Esophagus muscularis mucosa (tissue), 4 donors: Measurements from ENCODE around the gene GLI3. TPM values are rescaled to one million over a fixed set of nuclear protein-coding genes. Genes with fewer than 3 reads are reported as not detected.
A peak's percentile ranks its signal among the peaks of the same experiment; 100 is the strongest.

Experiments
- DNase-seq: peaks from one replicate; pipeline ENCODE4 v3.0.0-alpha.2; 2017; ENCODE audit errors: extremely low spot score
- H3K27ac ChIP-seq, 4 donors: fragments of 200-600 bp; sonication (generic); replicated peaks in 1 of 4; 1 replicate in 3 of 4; 2 replicates in 1 of 4; pipeline ENCODE4 v1.5.1; 2016 to 2019; ENCODE audit warnings: mild to moderate bottlenecking in 1 of 4
- H3K27me3 ChIP-seq, 4 donors: fragments of 200-600 bp; sonication (generic); one replicate each; pipeline versions ENCODE4 v1.5.1 to v1.6.0; 2016 to 2019
- H3K36me3 ChIP-seq, 4 donors: fragments of 200-600 bp; sonication (generic); one replicate each; pipeline ENCODE4 v1.5.1; 2016 to 2019
- H3K4me1 ChIP-seq, 4 donors: fragments of 200-600 bp; sonication (generic); one replicate each; pipeline ENCODE4 v1.5.1; 2016 to 2019
- H3K4me3 ChIP-seq, 4 donors: fragments of 200-600 bp; sonication (generic); 1 replicate in 2 of 4; 2 replicates in 2 of 4; pipeline ENCODE4 v1.5.1; 2016 to 2019; ENCODE audit warnings: mild to moderate bottlenecking in 4 of 4, moderate library complexity in 1 of 4
- H3K9me3 ChIP-seq, 4 donors: fragments of 200-600 bp; sonication (generic); 1 replicate in 3 of 4; 2 replicates in 1 of 4; pipeline ENCODE4 v1.5.1; 2016 to 2019
- EP300 ChIP-seq: sonication (generic); formaldehyde crosslinking; IDR thresholded peaks from one replicate; pipeline ENCODE4 v1.6.1; 2017; ENCODE audit warnings: antibody characterized with exemption
- POLR2A ChIP-seq: fragments of 450-650 bp; IDR thresholded peaks from one replicate; pipeline ENCODE4 v1.6.1; 2017; ENCODE audit warnings: antibody characterized with exemption, moderate library complexity, mild to moderate bottlenecking, low read depth
- POLR2AphosphoS5 ChIP-seq, 2 donors: sonication (generic); formaldehyde crosslinking; IDR thresholded peaks; one replicate each; pipeline ENCODE4 v1.6.1; 2017; ENCODE audit warnings: antibody characterized with exemption in 2 of 2
- WGBS: methylation state at CpG from one replicate; pipeline ENCODE4 v1.1.5; 2018; 5-methylcytosine and 5-hydroxymethylcytosine counted together
- intact Hi-C: fragments of 100-400 bp; cut with DNase I; formaldehyde crosslinking; loops from one replicate; pipeline ENCODE4 v1.15.1; 2023
- total RNA-seq, 4 donors: library from RNA; depleted of rRNA; stranded (reverse); fragments of >200 nt; gene quantifications; one replicate each; pipeline versions ENCODE4 v1.1.0 to v1.2.1, GENCODE V29; 2016
- TF ChIP-seq, protein P1 (sequence below), 3 experiments: fragments of 200-600 bp in 2 of 3; fragments of 450-650 bp in 1 of 3; sonication (generic) in 2 of 3; IDR thresholded peaks; one replicate each; pipeline ENCODE4 v1.5.1; 2017 to 2019; ENCODE audit warnings: antibody characterized with exemption in 3 of 3, mild to moderate bottlenecking in 2 of 3, moderate library complexity in 1 of 3

GLI3 gene
- total RNA-seq, 4 donors from 2014 or later = 11.7 to 17.8 (median 13.3) TPM

- TF ChIP-seq POLR2A (no peak), EP300 (peak; percentile 25), POLR2AphosphoS5 (IDR thresholded peaks at IDR 0.05) (no peak)
- TF ChIP-seq, protein P1, sequence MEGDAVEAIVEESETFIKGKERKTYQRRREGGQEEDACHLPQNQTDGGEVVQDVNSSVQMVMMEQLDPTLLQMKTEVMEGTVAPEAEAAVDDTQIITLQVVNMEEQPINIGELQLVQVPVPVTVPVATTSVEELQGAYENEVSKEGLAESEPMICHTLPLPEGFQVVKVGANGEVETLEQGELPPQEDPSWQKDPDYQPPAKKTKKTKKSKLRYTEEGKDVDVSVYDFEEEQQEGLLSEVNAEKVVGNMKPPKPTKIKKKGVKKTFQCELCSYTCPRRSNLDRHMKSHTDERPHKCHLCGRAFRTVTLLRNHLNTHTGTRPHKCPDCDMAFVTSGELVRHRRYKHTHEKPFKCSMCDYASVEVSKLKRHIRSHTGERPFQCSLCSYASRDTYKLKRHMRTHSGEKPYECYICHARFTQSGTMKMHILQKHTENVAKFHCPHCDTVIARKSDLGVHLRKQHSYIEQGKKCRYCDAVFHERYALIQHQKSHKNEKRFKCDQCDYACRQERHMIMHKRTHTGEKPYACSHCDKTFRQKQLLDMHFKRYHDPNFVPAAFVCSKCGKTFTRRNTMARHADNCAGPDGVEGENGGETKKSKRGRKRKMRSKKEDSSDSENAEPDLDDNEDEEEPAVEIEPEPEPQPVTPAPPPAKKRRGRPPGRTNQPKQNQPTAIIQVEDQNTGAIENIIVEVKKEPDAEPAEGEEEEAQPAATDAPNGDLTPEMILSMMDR (IDR thresholded peaks at IDR 0.05) = no peak
- H3K36me3 ChIP-seq = no peaks in the 10 kb centered on the region
- H3K4me3 ChIP-seq = no peak overlapping the region
- H3K4me1 ChIP-seq = peaks cover 0 to 11% (median 3%) of the 10 kb centered on the region in 4 donors
- intact Hi-C loops = no loop called here
- no peaks in the 10 kb centered on the region for H3K9me3 ChIP-seq
- DNase-seq = no peak
- 54% methylated on average over 7 of the region's 7 CpGs for WGBS
- no peak overlapping the region for H3K27ac ChIP-seq
- no peaks in the 10 kb centered on the region for H3K27me3 ChIP-seq
These were observed 26.0 kb upstream of the GLI3 start for GRCh38 chr7:42262964-42263363.

DNA sequence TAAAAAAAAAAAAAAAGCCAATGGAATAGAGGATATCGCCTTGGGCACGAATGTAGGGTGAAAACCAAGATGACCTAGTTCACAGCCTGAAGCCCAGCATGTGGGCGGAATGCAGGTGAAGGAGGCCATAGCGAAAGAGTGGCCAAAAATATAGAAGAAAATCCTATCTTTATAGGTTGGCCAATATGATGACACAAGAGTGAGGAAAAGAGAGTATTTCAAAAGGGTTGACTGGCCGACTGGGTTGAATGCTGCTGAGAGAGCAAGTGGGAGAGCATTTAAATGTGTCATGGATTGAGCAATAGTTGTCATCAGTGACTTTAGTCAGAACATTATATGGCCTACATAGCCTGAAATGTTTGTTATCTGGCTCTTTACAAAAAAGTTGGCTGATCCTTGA lies 17.2 kb upstream of the GLI3 start:
- intact Hi-C loops = no loop called here
- DNase-seq = no peak
- 91% methylated on average over 5 of the region's 5 CpGs for WGBS

GRCh38 chr7:42253316-42253715 lies 16.3 kb upstream of the GLI3 start:
- no peaks in the 10 kb centered on the region for H3K27me3 ChIP-seq
- WGBS = 90% methylated on average over 3 of the region's 3 CpGs
- no peak overlapping the region for H3K4me3 ChIP-seq
- DNase-seq = no peak
- intact Hi-C loops = no loop called here
- no peaks in the 10 kb centered on the region for H3K4me1 ChIP-seq
- H3K27ac ChIP-seq = no peak overlapping the region
- H3K9me3 ChIP-seq = no peaks in the 10 kb centered on the region
- TF ChIP-seq POLR2AphosphoS5 (IDR thresholded peaks at IDR 0.05) = no peak
- TF ChIP-seq POLR2A = no peak
- TF ChIP-seq, protein P1 (IDR thresholded peaks at IDR 0.05) = no peak
- no peak for TF ChIP-seq EP300
- no peaks in the 10 kb centered on the region for H3K36me3 ChIP-seq

More for the DNA sequence above, 17.2 kb upstream of the GLI3 start:
- Histone ChIP-seq H3K36me3 (no peaks in the 10 kb centered on the region), H3K9me3 (no peaks in the 10 kb centered on the region), H3K27ac (no peak overlapping the region), H3K4me1 (no peaks in the 10 kb centered on the region), H3K4me3 (no peak overlapping the region), H3K27me3 (no peaks in the 10 kb centered on the region)
- TF ChIP-seq, protein P1 (IDR thresholded peaks at IDR 0.05) = no peak
- TF ChIP-seq POLR2A (no peak), EP300 (no peak), POLR2AphosphoS5 (IDR thresholded peaks at IDR 0.05) (no peak)

DNA sequence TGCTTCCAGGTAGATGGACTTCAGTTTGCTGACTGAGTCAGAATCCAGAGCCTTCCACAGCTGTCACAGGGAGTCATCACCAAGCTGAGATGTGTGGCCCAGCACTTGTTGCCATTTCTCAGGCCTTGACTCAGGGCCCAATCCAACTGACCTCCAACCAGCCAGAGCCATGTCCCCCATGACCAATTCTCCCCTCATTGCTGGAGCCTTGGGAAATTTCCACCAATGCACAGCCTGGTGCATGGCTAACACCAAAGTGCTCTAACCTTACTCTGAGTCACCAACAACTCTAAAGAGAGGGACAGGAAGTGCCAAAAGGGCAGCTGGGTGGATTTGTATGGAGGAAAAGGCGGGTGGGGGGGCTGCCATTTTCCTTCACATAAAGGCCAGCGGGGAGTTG lies 13.4 kb upstream of the GLI3 start:
- H3K27me3 ChIP-seq = no peaks in the 10 kb centered on the region
- 81% methylated on average over 2 of the region's 2 CpGs for WGBS
- intact Hi-C loops = no loop called here

DNA sequence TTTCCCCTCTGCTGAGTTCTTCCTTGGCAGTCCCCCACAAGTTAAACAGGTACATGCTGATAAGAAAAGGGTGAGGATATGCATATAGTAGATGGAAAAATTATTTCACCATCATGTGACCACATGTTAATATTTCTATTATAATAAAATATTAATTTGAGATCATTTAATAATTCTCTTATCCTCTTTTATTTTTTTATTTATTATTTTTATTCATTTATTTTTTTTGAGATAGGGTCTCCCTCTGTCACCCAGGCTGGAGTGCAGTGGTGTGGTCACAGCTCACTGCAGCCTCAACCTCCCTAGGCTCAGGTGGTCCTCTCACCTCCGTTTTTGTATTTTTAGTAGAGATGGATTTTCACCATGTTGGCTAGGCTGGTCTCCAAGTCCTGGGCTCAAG lies 11.6 kb upstream of the GLI3 start:
- intact Hi-C loops = no loop called here

More for the DNA sequence above, 13.4 kb upstream of the GLI3 start:
- Histone ChIP-seq H3K9me3 (no peaks in the 10 kb centered on the region), H3K4me3 (no peak overlapping the region), H3K36me3 (no peaks in the 10 kb centered on the region), H3K27ac (no peak overlapping the region), H3K4me1 (peaks cover 0 to 9% (median 0%) of the 10 kb centered on the region in 4 donors)
- DNase-seq = no peak
- TF ChIP-seq EP300 (no peak), POLR2AphosphoS5 (IDR thresholded peaks at IDR 0.05) (no peak), POLR2A (no peak)
- TF ChIP-seq, protein P1 (IDR thresholded peaks at IDR 0.05) = no peak

More for the DNA sequence above, 11.6 kb upstream of the GLI3 start:
- Histone ChIP-seq H3K4me1 (peaks cover 0 to 9% (median 0%) of the 10 kb centered on the region in 4 donors), H3K27me3 (no peaks in the 10 kb centered on the region), H3K9me3 (no peaks in the 10 kb centered on the region), H3K27ac (no peak overlapping the region), H3K4me3 (no peak overlapping the region), H3K36me3 (no peaks in the 10 kb centered on the region)
- TF ChIP-seq POLR2A (no peak), EP300 (no peak)
- TF ChIP-seq, protein P1 (IDR thresholded peaks at IDR 0.05) = no peak
- 92% methylated on average over 1 of the region's 1 CpG for WGBS
- no peak for DNase-seq
